Stimulated activated CD4-positive, alpha-beta T cell treated with anti-CD3 and anti-CD28 coated beads, Interleukin-12 subunit alpha, Interleukin-12 subunit beta, amount 100 ng/mL, for 4 hours (primary cell): ENCODE measurements around the gene GADL1.

Experiments used
- DNase-seq: peaks from one replicate; pipeline ENCODE4 v3.0.0-alpha.2; 2020

The GADL1 gene

GRCh38 chr3:30875505-30875904, 19.0 kb downstream of the GADL1 start:
- no peak for DNase-seq

DNA sequence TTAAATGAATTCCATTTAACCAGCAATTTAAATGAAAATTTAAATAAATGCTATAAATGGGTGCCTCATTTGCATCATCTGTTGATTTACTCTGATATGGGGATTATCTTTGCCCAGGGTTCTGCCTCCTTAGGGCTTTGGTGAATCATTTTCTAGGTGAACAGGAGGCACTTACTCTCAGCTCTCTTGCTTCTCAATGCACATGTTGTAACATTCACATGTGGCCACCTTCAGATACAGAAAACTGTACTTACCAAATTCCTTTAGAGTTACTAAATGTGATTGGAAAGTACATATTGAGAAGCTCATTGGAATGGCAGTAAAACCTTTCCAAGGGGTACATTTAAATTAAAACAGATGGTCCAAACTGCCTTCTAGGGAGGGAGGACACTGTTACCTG, 20.8 kb downstream of the GADL1 start:
- DNase-seq: no peak

DNA sequence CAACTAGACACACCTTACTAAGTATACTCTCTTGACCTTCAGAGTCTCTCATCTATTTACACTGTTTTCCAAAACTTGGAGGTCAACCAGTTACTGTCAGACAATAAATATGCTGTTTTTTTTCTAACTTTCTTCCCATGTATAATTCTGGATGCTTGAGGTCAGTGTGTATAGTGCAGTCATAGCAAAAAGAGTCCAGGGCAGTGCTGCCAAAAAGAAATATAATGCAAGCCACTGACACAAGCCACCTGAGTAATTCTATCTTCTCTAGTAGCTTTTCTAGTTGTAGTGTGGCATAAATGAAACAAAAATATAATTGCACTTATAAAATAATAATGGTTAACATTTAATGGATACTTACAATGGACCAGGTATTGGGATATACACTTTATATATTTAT, 21.6 kb downstream of the GADL1 start:
- DNase-seq: no peak

GRCh38 chr3:30871720-30872119, 22.7 kb downstream of the GADL1 start:
- no peak for DNase-seq

DNA sequence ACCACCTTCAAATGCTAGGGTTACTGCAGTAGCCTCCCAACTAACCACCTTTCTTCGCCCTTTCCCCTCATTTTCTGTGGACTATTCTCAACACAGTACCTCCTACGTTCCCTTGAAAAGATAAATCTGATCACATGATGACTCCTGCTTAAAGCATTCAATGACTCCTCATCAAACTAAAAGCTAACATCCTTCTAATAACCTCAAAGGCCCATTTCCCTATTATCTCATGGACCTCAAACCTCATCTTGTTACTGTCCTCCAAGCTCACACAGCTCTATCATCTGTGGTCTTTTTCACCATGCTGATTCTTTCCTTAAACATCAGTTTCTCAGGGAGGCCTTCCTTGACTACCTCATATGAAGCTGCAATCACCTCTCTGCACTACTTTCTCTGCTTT, 29.6 kb downstream of the GADL1 start:
- DNase-seq: no peak

- DNase-seq: no peak
These were observed 30.3 kb downstream of the GADL1 start for GRCh38 chr3:30864132-30864531.

DNA sequence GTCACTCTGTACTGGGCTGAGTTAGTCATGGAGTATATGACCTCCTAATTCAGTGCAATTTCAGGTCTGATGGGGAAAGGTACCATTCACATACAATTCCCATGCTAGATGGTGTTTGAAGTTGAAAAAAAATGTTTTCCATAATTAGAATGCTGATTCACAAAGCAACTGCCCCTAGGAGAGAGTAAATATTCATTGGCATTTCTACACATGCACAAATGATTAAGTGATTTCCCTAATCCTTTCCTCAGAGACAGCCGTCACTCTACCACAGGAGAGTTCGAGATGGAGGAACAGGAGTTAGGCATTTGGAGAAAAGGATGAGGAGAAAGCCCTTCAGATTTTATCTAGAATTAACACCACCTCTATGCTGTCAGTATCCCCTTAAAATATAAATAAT, 32.5 kb downstream of the GADL1 start:
- no peak for DNase-seq

- DNase-seq: no peak
These were observed 35.5 kb downstream of the GADL1 start for GRCh38 chr3:30858894-30859389.

- DNase-seq: no peak
These were observed 38.8 kb downstream of the GADL1 start for GRCh38 chr3:30855400-30856292.

DNA sequence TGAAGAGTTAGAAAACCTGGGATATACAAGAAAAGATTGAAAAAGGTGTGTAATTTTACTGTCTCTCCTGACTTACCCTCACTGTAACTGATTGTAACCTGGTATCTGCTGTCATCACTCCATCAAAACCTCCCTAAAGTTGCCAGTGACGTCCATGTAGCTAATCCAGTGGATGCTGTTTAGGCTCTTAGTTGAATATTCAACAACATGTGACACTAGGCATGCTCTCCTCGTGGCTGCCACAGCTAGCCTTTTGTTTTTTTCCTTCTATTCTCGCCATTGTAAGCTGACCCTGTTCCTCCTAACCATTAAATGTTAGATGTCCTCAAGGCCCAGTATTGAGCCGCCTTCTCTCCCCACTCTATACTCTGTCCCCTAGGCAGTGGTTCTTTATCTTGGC, 41.6 kb downstream of the GADL1 start:
- DNase-seq: no peak

- no peak for DNase-seq
These were observed 46.2 kb downstream of the GADL1 start for GRCh38 chr3:30848087-30848779.

GRCh38 chr3:30847592-30847991, 46.9 kb downstream of the GADL1 start:
- no peak for DNase-seq

- DNase-seq: no peak
These were observed 48.9 kb downstream of the GADL1 start for GRCh38 chr3:30845606-30846005.

- DNase-seq: no peak
These were observed 50.6 kb downstream of the GADL1 start for GRCh38 chr3:30843877-30844276.

GRCh38 chr3:30836141-30836540, 58.3 kb downstream of the GADL1 start:
- no peak for DNase-seq

GRCh38 chr3:30835667-30836066, 58.8 kb downstream of the GADL1 start:
- no peak for DNase-seq

- DNase-seq: no peak
These were observed 61.4 kb downstream of the GADL1 start for GRCh38 chr3:30832961-30833575.

DNA sequence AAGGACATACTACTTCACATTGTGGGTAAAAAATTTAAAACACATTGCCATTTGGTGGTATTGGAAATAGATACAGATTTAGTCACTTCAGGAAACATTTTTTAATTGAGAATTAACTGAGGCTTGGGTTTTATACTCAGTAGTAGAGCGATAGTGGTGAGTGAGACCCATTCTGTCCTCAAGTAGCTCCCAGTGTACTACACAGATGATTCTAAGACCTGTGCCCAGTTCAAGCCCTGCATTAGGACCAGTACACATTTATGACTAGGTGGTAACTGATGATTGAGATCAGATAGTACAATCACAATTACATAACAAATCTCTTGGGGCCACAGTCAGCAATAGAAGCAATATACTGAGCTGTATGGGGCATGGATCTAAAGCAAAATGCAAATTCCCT, 67.4 kb downstream of the GADL1 start:
- no peak for DNase-seq

DNA sequence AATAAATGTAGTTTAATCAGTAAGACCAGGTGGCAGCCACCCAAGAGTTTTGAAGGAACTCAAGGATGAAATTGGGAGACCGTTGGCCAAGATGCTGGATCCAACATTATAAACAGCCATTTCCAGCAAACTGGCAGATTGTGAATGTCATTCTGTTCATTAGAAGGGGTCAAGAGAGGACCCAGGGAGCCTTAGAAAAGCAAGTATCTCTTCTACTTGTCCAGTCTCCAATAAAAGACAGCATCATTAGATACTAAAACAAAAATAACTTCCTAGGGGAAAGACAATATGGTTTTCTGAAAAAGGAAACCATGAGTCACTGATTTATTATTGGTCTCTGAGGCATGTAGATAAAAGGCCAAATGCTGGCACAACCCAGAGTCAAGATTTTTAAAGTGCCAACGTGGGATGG, 67.9 kb downstream of the GADL1 start:
- DNase-seq: no peak

DNA sequence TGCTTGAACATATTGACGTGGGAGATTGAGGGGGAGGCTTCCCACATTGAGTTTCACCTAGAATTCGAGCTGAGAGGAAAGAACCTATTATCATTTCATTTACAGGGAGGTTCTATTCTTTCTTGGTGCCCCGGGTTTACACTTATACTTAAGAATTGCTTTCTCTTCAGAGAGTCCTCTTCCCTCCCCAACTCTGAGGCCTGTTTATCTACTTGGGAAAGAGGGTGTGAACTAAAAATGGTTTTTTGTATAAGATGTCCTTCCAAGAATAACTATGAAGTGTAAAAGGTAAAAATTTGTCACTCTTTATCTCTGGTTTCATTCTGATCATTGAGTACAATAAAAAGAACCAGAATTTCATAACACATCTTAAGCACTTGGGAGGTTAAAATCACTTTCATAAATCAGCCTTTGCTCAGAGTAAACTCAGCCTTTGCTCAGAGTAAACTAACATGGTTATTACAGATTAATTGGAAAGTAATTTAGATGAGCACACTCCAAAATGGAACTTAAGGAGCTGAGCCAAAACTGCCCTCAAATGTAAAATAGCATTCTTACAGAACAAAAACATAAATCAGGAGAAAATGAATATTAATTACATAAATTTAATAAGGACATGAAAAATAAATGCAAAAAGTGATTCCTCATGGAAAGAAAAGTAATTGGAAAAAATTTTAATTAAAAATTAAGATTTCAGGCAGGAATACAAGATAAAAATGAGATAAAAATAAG, 75.2 kb downstream of the GADL1 start:
- DNase-seq: no peak

GRCh38 chr3:30813734-30814133, 80.7 kb downstream of the GADL1 start:
- no peak for DNase-seq

DNA sequence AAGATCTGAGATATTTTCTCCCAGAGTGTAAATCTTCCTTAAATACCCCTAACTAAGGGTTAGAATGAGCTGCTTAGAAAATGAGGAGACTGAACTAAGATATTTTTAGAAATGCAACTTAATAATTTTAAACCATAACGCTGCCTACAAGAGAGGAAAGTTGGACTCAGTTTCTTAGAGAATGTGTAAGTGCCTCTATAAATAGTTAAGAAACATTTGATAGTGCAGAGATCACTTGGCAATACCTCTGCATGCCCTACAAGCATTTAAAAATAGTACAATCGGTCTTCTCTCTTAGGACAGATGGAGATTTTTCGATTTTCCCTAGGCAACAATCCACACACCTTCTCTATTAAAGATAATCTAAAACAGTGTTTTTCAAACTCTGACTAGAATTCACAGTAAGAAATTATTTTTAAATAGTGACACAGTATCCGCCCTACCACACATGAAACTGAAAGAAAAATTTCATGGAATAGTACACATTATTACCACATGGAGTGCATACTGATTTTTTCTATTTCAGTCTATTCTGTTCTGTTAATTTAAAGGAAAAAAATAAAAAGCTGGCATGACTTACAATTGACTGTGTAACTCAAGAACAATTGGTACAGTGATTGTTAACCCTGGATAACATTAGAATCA, 83.2 kb downstream of the GADL1 start:
- no peak for DNase-seq

- no peak for DNase-seq
These were observed 83.8 kb downstream of the GADL1 start for GRCh38 chr3:30810625-30811024.
